ELR (cell line): Measurements from ENCODE around the gene SATB2.

ENCODE experiments used
- DNase-seq: peaks from one replicate; pipeline ENCODE4 v3.0.0-alpha.2; 2015; ENCODE audit warnings: low read depth

The SATB2 gene

GRCh38 chr2:199457147-199458008, at the start of gene SATB2:
Gene SATB2 (minus strand): TSS chr2:199457939. CDS start chr2:199456037, 1,902 bp downstream.
- peak; percentile 91 for DNase-seq

GRCh38 chr2:199505755-199506403, 48.1 kb upstream of the SATB2 start:
- DNase-seq: no peak

GRCh38 chr2:199503148-199503547, 45.4 kb upstream of the SATB2 start:
- DNase-seq: no peak

GRCh38 chr2:199499005-199499404, 41.3 kb upstream of the SATB2 start:
- DNase-seq: no peak

DNA sequence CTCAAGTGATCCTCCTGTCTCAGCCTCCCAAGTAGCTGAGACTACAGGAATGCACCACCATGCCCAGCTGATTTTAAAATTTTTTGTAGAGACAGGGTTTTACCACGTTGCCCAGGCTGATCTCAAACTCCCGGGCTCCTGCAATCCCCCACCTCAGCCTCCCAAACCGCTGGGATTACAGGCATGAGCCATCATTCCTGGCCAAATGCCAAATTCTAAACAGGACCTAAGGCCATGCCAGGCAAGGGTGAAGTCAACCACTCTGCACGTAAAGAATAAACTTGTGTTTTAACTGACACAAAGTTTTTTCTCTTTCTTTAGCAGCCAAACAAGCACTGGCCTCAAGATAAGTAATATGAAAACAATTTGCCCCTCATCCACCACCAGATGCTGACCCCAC, 37.4 kb upstream of the SATB2 start:
- peak; percentile 45 for DNase-seq

DNA sequence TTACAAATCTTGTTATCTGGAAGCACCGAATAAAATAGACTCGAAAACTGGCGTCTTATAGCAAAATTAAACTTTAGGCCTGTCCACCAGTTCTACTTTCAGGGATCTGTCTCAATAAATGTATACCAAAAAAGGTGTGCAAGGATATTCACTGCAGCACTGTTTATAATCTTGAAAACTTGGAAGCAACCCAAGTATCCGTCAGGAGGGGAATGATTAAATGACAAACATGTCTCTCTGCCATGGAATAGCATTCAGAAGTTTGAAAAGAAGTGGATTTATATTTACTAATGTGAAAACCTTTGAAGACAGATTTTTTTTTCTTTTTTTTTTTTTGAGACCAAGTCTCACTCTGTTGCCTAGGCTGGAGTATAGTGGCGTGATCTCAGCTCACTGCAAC, 32.3 kb upstream of the SATB2 start:
- no peak for DNase-seq

- DNase-seq: peak; percentile 68
Measured at GRCh38 chr2:199488772-199489400, 31.1 kb upstream of the SATB2 start.

DNA sequence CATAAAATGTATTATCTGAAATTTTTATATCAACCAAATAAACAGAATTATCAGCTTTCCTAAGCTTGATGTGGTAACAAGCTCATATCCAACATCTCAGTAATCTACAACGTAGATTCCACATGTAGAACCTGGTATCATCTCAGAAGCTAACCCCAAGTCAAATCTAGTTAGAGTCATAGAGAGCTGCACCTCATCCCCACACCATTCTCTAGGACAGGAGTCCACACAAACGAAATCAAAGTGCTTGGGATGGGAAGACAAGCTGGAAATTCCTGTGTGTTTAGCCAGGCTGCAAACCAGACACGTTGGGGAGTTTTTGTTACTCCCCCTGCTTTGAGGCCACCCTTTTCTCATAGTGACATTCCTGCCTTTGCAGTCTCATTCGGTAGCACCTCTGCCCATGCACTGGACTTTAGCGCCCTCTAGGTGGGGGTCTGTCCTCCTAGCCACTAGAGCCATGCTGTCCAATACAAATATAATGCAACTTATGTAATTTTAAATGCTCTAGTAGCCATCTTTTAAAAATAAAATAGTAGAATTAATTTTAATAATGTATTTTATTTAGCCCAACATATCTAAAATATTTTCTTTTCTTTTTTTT, 28.1 kb upstream of the SATB2 start:
- peak; percentile 75 for DNase-seq

- peak; percentile 54 for DNase-seq
Measured at GRCh38 chr2:199484927-199485326, 27.2 kb upstream of the SATB2 start.

GRCh38 chr2:199480966-199481365, 23.2 kb upstream of the SATB2 start:
- DNase-seq: no peak

GRCh38 chr2:199477277-199477834, 19.6 kb upstream of the SATB2 start:
- DNase-seq: no peak

- DNase-seq: peak; percentile 82
Measured at GRCh38 chr2:199471443-199472057, 13.8 kb upstream of the SATB2 start.

GRCh38 chr2:199470672-199471442, 13.1 kb upstream of the SATB2 start:
- no peak for DNase-seq

- DNase-seq: no peak
Measured at GRCh38 chr2:199470361-199470671, 12.6 kb upstream of the SATB2 start.

DNA sequence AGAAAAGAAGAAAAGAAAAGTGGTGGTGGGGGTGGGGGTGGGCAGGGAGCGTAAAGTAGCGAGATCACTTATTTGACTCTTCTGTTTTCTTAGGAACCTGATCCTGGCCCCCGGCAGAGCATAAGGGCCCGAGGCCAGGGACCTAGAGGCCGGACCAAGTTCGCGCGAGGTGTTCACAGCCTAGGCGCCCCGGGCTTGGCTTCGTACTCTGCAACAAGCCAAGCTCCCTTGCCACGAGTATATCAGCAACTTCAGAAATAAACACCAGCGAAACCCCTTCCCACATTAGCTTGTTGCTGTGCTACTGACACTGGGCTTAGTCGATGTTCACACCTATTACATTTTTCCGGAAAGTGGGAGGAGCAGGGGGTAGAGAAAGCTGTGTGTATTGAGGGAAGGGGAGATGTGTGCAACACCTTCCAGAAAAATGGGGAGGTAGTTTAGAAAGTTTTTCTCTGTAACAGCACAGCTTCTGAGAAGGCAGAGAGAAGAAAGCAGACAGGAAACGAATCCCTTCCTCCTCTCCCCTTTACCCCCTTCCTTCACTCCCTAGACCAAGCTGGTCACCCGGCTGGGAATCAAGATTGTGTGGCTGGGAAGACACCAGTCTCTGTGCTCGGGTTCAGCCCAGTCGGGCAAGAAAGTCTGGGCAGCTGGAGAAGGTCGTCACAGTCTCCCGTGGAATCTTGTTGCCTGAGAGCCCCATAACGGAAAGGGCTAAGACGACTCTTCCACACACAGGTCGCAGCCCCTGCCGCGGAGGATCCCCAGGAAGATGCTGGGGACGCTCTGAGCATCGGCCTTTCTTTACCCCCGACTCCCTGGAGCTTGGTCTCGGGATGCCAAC, 12.0 kb upstream of the SATB2 start:
- DNase-seq: no peak

DNA sequence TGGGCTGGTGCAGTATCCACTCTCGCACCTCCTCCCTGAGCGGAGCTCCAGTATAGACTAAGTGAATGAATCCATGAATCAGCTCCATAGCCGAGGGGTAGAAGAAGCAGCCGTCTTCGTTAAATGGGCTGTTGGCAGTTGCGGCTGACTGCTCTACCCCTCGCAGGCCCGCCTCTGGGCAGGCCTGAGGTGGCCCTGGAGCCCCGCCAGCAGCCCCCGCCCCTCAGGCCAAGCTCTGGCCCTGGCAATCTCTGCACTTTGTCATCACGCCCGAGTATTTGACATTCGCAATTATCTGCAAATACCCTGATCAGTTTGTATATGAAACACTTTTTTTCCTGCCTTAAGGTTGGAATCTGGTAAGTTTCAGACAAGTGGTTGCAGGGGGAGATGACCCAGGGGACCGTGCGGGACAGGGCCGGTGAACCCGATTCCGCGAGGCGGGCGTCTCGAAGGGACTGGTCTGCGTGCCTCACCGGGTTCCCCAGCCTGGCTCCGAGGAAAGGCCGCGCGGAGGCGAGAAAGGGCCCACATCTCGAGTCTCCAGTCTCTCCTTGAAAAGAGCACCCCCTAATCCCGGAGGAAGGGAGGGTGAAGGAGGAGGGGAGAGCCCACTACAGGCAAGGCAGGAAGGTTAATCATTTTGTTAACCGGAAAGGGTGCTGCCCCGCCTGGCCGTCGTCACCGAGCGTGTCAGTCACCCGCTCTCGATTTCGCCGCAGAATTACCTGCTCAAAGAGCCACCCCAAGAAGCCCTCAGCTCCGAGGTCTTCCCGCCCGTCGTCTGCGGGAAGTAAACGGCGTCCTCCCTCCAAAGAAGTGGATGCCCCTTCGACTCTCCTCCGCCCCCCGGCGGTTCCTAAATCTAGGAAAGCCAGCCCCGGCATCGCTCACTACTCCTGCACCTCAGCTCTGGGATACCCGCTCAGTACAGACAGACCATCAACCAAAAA, 11.1 kb upstream of the SATB2 start:
- DNase-seq: peak; percentile 28

DNA sequence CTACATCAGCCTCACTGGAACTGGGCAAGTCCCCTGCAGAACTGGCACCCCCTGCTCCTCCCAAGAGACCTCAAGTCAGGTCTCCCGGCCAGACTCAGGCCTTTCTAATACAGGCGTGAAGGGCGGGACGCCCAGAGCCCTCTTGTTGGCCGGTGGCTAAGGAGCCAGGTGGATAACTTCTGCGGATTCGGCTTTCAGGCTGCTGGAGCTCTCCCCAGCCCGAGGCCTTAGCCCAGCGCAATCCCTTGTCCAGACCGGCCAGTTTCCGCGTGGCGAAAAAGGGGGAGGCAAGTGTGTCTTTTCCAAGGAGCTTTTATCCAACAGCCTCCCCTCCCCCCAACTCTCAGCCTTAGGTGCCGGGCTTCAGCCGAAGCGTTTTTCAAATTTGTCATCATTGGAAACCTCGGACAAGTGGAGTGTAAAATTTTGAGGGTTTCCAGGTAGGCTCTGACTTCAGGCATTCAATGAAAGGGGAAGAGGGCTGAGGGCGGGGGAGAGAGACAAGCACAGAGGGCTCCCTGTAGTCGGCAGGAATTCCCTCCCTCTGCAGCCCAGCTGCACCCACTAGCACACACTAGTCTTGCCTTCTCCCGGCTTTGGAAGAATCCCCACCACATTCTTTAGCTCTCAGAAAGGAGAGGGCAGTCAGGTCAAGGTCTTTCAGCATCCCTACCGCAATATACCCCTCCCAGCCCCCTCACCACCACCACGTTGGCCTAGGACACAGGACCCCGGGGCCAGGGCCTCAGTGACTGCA, 9.5 kb upstream of the SATB2 start:
- no peak for DNase-seq

GRCh38 chr2:199466692-199467065, 8.9 kb upstream of the SATB2 start:
- DNase-seq: no peak
